Stimulated activated CD8-positive, alpha-beta memory T cell treated with anti-CD3 and anti-CD28 coated beads, Interleukin-7, amount 100 ng/mL, for 24 hours (primary cell): Measurements from ENCODE around the gene ALK.
"Not testable (repeated sequence)": the region's sequence is repeated elsewhere in the genome, so short reads cannot be mapped to it uniquely, and the experiment has no call there.

ENCODE experiments used
- DNase-seq: peaks from one replicate; pipeline ENCODE4 v3.0.0-alpha.2; 2020; ENCODE audit warnings: low read depth

ALK gene

GRCh38 chr2:29755233-29755632, 166.2 kb downstream of the ALK start:
- no peak for DNase-seq

GRCh38 chr2:29753671-29754444, 167.5 kb downstream of the ALK start:
- no peak for DNase-seq

GRCh38 chr2:29751390-29751789, 170.0 kb downstream of the ALK start:
- DNase-seq: no peak

- not testable (repeated sequence) for DNase-seq
These were observed 170.9 kb downstream of the ALK start for GRCh38 chr2:29750463-29750862.

- no peak for DNase-seq
These were observed 171.5 kb downstream of the ALK start for GRCh38 chr2:29749843-29750242.

- DNase-seq: no peak
These were observed 172.3 kb downstream of the ALK start for GRCh38 chr2:29749041-29749440.

- no peak for DNase-seq
These were observed 173.5 kb downstream of the ALK start for GRCh38 chr2:29747786-29748470.

- no peak for DNase-seq
These were observed 176.4 kb downstream of the ALK start for GRCh38 chr2:29744976-29745375.

- DNase-seq: no peak
These were observed 177.9 kb downstream of the ALK start for GRCh38 chr2:29743516-29743915.

- DNase-seq: no peak
These were observed 178.7 kb downstream of the ALK start for GRCh38 chr2:29742656-29743055.

- no peak for DNase-seq
These were observed 180.3 kb downstream of the ALK start for GRCh38 chr2:29741132-29741531.

GRCh38 chr2:29733965-29734364, 187.4 kb downstream of the ALK start:
- no peak for DNase-seq

- DNase-seq: no peak
These were observed 188.2 kb downstream of the ALK start for GRCh38 chr2:29733213-29733612.

GRCh38 chr2:29731948-29732347, 189.4 kb downstream of the ALK start:
- DNase-seq: no peak

GRCh38 chr2:29729932-29730331, 191.5 kb downstream of the ALK start:
- DNase-seq: no peak

GRCh38 chr2:29729401-29729800, 192.0 kb downstream of the ALK start:
- no peak for DNase-seq

GRCh38 chr2:29726976-29727375, 194.4 kb downstream of the ALK start:
- DNase-seq: no peak

GRCh38 chr2:29725610-29726009, 195.8 kb downstream of the ALK start:
- DNase-seq: no peak

GRCh38 chr2:29724282-29724681, 197.1 kb downstream of the ALK start:
- DNase-seq: no peak

- no peak for DNase-seq
These were observed 198.0 kb downstream of the ALK start for GRCh38 chr2:29723255-29724001.

GRCh38 chr2:29719639-29720038, 201.7 kb downstream of the ALK start:
- DNase-seq: no peak

- no peak for DNase-seq
These were observed 203.2 kb downstream of the ALK start for GRCh38 chr2:29718076-29718686.

- no peak for DNase-seq
These were observed 205.7 kb downstream of the ALK start for GRCh38 chr2:29715655-29716054.
